Neural crest cell (in vitro differentiated cells): ENCODE results near the gene HLA-DOA. TPM values are rescaled to one million over a fixed set of nuclear protein-coding genes. Genes with fewer than 3 reads are reported as not detected.

ENCODE experiments used
- DNase-seq: peaks from one replicate; pipeline ENCODE4 v3.0.0; 2021; ENCODE audit warnings: low read depth, mixed read lengths, low spot score
- H3K27ac Mint-ChIP-seq: one replicate; pipeline ENCODE4 v1.8.0; 2021; ENCODE audit warnings: mild to moderate bottlenecking, mixed read lengths; ENCODE audit not compliant: unreplicated experiment
- H3K27me3 Mint-ChIP-seq: 2 replicates; pipeline ENCODE4 v1.8.0; 2021; ENCODE audit warnings: low read depth, mild to moderate bottlenecking, mixed read lengths
- H3K36me3 Mint-ChIP-seq: 2 replicates; pipeline ENCODE4 v1.8.0; 2021; ENCODE audit warnings: low read depth, mild to moderate bottlenecking, mixed read lengths
- H3K4me1 Mint-ChIP-seq: 2 replicates; pipeline ENCODE4 v1.8.0; 2021; ENCODE audit warnings: mixed read lengths
- H3K4me3 Mint-ChIP-seq: one replicate; pipeline ENCODE4 v1.8.0; 2021; ENCODE audit warnings: mild to moderate bottlenecking, mixed read lengths
- H3K9me3 Mint-ChIP-seq: 2 replicates; pipeline ENCODE4 v1.8.0; 2021; ENCODE audit warnings: mixed read lengths
- total RNA-seq: library from RNA; stranded (reverse); gene quantifications from 2 replicates; pipeline ENCODE4 v1.2.1, GENCODE V29; 2021
- TF ChIP-seq, protein P1 (sequence below): fragments of 200-600 bp; sonication (generic); conservative IDR thresholded peaks from 2 replicates; pipeline ENCODE4 v1.5.0; 2021; ENCODE audit warnings: antibody characterized with exemption, mild to moderate bottlenecking

The HLA-DOA gene
- total RNA-seq, 1 donor from 2014 or later, result 1.7 TPM

DNA sequence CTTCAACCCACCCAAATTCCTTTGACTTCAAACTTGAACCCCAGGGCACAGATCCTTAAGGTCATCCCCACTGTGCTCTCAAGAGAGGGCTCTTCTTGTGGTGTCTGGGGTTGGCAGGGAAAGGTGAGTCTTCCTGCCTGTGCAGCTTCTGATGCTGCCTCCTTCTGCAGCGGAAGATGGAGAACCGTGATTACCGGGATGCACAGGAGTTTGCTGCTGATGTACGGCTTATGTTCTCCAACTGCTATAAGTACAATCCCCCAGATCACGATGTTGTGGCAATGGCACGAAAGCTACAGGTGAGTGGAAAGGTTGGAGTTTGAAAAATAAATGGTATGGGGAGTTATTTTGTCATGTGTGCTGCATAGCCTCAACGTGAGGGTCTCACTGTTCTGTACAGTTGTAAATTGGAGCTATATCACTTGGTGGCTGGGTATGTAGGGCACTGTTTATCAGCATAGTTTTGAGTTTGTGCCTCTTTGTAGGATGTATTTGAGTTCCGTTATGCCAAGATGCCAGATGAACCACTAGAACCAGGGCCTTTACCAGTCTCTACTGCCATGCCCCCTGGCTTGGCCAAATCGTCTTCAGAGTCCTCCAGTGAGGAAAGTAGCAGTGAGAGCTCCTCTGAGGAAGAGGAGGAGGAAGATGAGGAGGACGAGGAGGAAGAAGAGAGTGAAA lies 32.0 kb downstream of the HLA-DOA start:
- Mint-ChIP-seq H3K4me1 (peaks cover 49% of the 10 kb centered on the region), H3K9me3 (no peaks in the 10 kb centered on the region), H3K4me3 (peak overlapping the region; percentile 98), H3K27me3 (peaks cover 23% of the 10 kb centered on the region), H3K36me3 (peaks cover 73% of the 10 kb centered on the region), H3K27ac (no peak overlapping the region)
- TF ChIP-seq, protein P1, sequence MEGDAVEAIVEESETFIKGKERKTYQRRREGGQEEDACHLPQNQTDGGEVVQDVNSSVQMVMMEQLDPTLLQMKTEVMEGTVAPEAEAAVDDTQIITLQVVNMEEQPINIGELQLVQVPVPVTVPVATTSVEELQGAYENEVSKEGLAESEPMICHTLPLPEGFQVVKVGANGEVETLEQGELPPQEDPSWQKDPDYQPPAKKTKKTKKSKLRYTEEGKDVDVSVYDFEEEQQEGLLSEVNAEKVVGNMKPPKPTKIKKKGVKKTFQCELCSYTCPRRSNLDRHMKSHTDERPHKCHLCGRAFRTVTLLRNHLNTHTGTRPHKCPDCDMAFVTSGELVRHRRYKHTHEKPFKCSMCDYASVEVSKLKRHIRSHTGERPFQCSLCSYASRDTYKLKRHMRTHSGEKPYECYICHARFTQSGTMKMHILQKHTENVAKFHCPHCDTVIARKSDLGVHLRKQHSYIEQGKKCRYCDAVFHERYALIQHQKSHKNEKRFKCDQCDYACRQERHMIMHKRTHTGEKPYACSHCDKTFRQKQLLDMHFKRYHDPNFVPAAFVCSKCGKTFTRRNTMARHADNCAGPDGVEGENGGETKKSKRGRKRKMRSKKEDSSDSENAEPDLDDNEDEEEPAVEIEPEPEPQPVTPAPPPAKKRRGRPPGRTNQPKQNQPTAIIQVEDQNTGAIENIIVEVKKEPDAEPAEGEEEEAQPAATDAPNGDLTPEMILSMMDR, result no peak
- DNase-seq, result no peak

DNA sequence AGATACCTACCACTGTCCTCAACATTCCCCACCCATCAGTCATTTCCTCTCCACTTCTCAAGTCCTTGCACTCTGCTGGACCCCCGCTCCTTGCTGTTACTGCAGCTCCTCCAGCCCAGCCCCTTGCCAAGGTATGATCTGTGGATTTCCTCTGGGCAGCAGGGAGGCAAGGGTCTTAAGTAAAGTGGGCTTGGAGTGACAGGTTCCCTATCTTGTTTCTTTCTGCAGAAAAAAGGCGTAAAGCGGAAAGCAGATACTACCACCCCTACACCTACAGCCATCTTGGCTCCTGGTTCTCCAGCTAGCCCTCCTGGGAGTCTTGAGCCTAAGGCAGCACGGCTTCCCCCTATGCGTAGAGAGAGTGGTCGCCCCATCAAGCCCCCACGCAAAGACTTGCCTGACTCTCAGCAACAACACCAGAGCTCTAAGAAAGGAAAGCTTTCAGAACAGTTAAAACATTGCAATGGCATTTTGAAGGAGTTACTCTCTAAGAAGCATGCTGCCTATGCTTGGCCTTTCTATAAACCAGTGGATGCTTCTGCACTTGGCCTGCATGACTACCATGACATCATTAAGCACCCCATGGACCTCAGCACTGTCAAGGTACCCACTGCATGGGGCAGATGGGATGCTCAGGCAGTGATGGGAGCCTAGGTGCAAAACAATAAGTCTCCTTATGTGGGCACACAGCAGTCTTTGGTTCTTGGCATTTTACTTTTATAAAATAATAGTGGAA lies 32.9 kb downstream of the HLA-DOA start:
- no peak overlapping the region for H3K27ac Mint-ChIP-seq
- peaks cover 31% of the 10 kb centered on the region for H3K27me3 Mint-ChIP-seq
- TF ChIP-seq, protein P1, result no peak
- DNase-seq, result no peak
- no peaks in the 10 kb centered on the region for H3K9me3 Mint-ChIP-seq
- H3K4me3 Mint-ChIP-seq, result peak overlapping the region; percentile 98
- peaks cover 77% of the 10 kb centered on the region for H3K36me3 Mint-ChIP-seq
- peaks cover 49% of the 10 kb centered on the region for H3K4me1 Mint-ChIP-seq

DNA sequence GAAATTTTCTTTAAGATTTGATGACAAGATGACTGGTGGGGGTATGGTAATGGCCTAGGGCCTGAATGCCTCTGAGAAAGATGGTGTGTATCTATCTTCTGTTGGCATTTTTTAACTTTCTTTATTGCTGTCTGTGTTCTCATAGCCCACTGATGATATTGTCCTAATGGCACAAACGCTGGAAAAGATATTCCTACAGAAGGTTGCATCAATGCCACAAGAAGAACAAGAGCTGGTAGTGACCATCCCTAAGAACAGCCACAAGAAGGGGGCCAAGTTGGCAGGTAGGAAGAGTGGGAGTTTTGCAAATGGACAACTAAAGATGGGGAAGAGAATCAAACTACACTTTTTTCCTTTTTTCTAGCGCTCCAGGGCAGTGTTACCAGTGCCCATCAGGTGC lies 33.5 kb downstream of the HLA-DOA start:
- Mint-ChIP-seq H3K9me3 (no peaks in the 10 kb centered on the region), H3K27me3 (peaks cover 38% of the 10 kb centered on the region), H3K4me1 (peaks cover 55% of the 10 kb centered on the region), H3K36me3 (peaks cover 82% of the 10 kb centered on the region), H3K4me3 (peak overlapping the region; percentile 98), H3K27ac (no peak overlapping the region)
- DNase-seq, result no peak
- TF ChIP-seq, protein P1, result no peak

DNA sequence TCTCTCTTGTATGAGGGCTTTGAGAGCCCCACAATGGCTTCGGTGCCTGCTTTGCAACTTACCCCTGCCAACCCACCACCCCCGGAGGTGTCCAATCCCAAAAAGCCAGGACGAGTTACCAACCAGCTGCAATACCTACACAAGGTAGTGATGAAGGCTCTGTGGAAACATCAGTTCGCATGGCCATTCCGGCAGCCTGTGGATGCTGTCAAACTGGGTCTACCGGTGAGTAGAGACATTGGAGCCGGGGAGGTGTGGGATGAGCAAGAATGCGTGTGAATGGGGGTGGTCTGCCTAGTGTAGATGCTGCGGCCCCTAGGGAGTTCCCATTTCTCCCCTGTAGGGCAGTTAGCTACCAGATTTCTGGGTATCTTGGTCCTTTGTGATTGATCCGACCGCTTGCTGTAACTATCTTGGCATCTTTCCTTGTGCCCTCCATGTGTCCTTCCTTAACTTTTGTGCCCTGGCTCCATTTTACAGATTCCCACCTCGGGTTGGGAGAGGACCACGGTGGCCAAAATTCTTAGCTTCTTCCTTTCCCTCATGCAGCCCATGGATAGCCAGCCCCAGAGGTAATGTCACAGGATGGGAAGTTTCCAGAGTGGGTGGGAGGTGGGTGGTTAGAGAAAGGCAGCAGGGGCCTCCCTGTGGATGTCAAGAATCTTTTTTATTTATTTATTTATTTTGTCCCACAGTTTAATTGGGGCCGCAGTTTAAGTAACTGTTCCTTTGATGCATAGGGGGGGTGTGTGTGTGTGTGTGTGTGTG lies 34.7 kb downstream of the HLA-DOA start:
- no peak for DNase-seq
- Mint-ChIP-seq H3K4me1 (peaks cover 55% of the 10 kb centered on the region), H3K36me3 (peaks cover 74% of the 10 kb centered on the region), H3K4me3 (peak overlapping the region; percentile 98), H3K27ac (peak overlapping the region; percentile 38), H3K27me3 (peaks cover 44% of the 10 kb centered on the region), H3K9me3 (no peaks in the 10 kb centered on the region)
- TF ChIP-seq, protein P1, result no peak

DNA sequence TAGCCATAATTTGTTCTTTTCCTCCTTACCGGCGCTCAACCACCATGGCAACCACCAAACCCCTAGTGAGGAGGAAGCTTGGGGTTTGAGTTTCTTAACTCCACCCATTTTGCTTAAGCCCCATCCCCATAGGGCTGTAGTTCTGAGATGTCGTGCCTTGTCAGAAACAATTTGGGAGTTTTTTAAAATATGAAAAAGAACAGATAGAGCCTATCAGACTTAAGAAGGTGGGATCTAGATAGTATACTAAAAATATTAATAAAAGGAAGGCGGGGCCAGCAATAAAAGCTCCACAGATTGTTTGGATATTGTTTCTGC lies 35.4 kb downstream of the HLA-DOA start:
- TF ChIP-seq, protein P1, result no peak
- Mint-ChIP-seq H3K27me3 (peaks cover 49% of the 10 kb centered on the region), H3K4me3 (peak overlapping the region; percentile 98), H3K4me1 (peaks cover 55% of the 10 kb centered on the region), H3K27ac (peak overlapping the region; percentile 97), H3K36me3 (peaks cover 69% of the 10 kb centered on the region), H3K9me3 (no peaks in the 10 kb centered on the region)
- DNase-seq, result no peak
